CD4-positive, alpha-beta T cell treated with Interleukin-15 for 1 hour (primary cell): ENCODE results near the gene FOXG1.

Experiments
- DNase-seq: peaks from one replicate; pipeline ENCODE4 v3.0.0-alpha.2; 2020

Gene FOXG1

GRCh38 chr14:28766469-28766955, at the start of gene FOXG1:
Gene FOXG1, plus strand, starts transcription at chr14:28766787. Its CDS starts 493 bp downstream, at chr14:28767280.
- DNase-seq, result no peak

DNA sequence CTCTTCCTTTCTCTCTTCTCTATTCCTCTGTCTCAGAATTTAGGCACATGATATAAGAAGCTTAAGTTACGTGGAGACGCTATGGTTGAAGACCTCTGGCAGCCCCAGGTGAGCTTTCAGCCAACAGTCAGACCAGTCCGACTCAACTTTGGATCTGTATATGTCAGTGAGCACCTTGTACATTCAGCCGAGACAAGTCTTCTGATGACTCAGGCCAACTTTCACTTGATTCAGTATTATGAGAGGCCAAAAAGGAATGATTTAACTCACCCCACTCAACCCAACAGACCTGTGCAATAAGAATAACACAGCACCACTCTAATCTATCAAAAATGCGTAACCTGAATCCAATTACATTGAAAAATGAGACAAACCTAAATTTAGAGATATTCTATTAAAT, 47.5 kb upstream of the FOXG1 start:
- no peak for DNase-seq

DNA sequence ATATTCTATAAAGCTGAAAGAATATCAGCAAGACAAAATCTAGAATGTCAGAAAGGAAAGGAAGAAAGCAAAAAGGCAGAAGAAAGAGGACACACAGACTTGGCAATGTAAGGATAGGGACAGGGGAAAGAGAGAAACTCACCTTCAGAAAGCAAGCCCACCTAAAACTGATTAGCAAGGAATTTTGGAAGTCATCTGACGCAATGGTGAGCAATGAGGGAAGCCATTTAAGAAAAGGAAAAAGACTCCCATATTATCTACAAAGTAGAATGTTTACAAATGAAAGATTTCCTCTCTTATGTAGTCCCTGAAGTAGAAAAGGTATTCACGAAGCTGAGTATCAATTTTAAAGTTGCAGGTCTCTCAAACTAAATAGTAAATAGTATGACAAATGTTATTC, 35.2 kb upstream of the FOXG1 start:
- DNase-seq, result no peak

DNA sequence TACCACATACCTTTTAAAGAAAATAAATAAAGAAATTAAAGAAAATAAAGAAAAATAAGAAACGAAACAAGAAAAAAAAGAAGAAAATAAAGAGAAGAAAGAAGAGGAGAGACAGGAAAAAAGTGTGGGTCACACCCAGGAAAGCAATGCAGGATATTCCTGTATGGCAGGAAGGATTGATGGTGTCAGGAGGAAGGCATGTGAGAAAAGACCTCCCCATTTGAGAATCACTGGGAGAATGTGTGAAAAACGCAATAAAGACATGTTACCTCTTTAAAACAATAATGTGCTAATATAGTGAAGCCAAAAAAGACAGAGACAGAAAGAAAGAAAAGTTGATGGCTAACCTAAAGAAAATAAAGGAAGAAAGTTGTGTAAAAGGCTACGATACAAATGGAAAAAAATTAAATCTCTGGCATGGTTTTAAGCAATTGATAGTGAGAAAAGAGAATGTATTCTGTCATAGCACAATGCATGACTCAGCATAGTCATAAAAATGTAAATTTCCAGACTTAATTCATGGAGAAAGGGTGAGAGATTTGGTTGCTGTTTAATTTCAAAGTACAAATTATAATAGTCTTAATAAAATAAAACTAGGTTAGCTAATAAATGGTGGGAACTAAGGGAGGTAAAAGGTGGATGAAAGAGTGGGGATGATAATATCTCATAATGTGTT, 24.3 kb upstream of the FOXG1 start:
- no peak for DNase-seq

GRCh38 chr14:28744126-28744525, 22.5 kb upstream of the FOXG1 start:
- no peak for DNase-seq

- no peak for DNase-seq
Observed at GRCh38 chr14:28745176-28745575, 21.4 kb upstream of the FOXG1 start.

- no peak for DNase-seq
Observed at GRCh38 chr14:28746247-28746646, 20.3 kb upstream of the FOXG1 start.

DNA sequence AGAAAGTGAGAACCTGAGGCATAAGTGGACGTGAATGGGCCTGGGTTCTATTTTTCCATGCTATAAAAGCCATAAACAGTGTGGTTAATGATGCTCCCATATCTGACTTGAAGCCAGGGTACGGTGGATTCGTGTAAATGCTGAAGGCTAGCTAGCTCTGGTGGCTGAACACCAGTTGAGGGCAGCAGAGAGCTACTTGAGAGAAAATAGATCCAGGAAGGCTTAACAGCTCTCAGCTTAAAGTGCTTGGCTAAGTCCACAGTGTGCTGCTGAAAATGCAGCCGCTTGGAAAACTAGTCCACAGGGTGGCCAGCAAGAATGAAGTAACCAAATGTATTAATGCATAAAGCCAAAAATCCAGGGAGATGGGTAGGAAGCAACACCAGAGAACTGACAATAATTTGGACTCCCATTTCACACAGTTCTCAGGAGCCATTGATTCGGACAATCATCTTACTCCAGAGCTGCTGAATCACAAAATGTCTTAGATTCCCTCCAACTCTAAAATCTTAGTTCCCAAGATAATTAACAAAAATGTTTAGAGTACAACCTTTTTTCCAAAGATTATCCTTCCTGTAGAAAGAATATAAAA, 15.0 kb upstream of the FOXG1 start:
- DNase-seq, result no peak

GRCh38 chr14:28754209-28754985, 12.2 kb upstream of the FOXG1 start:
- DNase-seq, result no peak

DNA sequence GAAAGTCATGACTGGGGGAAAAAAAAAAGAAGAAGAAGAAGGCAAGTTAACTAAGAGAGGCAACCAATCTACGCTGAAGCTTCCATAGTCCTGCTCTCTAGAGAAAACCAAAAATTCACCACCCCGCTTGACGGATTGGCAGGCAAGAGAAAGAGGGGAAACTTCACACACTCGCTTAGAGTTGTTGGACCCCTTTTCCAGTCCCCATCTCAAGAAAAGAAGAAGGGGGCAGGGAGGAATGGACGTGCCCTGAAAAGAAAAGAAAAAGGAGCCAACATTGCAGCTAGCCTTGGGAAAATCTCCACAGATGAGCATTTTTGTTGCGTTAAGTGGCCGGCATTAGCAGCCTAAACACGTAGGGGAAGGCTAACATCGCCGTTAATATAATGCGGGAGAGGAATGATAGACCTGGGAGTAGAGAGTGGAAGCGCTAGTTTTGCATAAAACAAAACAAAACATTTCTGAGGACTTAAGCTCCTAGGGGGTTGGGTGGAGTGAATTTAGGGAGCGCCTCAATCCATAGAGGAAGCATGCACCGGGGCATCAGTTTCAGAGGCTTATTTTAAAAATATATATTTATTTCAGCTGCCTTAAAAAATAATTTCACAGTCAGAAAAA, 11.3 kb upstream of the FOXG1 start:
- no peak for DNase-seq

DNA sequence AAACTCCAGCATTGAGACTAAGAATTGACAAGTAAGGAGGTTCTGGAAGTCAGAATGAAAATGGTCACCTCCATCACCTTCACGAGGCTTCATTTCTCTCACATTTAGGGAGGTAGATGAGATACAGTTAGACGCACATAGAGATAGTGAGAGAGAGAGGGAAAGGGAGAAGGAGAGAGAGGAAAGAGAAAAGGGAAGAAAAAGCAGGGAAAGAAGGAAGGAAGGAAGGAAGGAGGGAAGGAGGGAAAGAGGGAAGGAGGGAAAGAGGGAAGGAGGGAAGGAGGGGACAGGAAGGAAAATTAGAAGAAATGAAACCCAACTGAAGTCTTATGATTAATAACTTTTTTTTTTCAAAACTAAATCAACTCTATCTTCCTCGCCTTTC, 10.7 kb upstream of the FOXG1 start:
- DNase-seq, result no peak

DNA sequence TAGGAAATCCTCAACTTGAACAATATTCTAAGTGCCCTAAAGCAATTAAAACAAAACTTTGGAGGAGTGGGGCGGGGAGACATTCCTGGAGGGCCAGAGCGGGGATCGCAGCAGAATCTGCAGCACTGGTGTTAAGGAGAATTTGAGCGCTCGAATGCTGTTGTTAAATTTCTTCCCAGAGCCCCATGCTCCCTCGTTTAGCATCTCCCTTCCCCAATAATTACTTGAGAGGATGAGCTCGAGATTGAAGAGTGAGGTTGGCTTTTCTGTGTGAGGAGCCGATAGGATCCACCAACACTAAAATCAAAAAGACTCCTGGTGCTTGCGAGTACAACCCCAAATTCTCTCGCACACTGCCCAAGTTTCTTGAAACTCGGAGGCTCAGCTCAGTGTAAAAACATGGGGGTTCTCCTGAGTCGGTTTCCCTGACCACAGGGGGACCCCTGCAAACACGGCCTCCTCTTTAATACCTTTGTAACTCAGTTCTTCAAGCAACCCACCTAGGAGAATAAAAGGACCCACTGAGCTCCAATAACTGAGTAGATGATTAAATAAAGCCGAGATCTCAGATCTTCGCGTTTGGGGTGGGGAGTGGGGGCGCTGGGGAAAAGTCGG, 10.2 kb upstream of the FOXG1 start:
- DNase-seq, result no peak

GRCh38 chr14:28756884-28757570, 9.6 kb upstream of the FOXG1 start:
- no peak for DNase-seq

GRCh38 chr14:28757786-28758185, 8.8 kb upstream of the FOXG1 start:
- no peak for DNase-seq

GRCh38 chr14:28758253-28758884, 8.2 kb upstream of the FOXG1 start:
- no peak for DNase-seq

- DNase-seq, result no peak
Observed at GRCh38 chr14:28758885-28759652, 7.5 kb upstream of the FOXG1 start.

GRCh38 chr14:28759653-28760313, 6.8 kb upstream of the FOXG1 start:
- no peak for DNase-seq

DNA sequence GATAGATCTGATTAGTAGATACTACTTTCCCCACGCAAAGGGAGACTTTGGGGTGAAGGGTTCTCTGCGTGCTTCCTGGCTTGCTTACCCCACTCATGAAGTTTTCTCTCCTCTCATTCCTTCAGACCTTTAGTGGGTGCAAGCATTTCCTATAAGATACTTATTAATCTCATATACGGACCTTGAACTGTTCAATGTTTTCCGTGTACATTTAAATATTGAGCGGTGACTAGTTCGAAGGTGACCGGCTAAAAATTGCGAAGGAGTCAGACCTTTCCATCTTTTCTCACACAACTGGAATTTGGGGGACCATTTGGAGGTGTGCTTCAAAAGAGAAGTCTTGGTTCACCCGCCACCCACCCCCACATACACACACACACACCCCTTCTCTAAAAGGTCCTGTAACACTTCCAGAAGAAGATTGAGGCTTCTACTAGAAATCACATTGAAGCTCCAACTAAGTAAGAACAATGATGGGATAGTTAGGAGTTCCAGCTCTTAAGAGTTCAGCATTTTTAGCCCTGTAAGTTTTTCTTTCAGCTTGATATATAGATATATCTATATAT, 6.1 kb upstream of the FOXG1 start:
- no peak for DNase-seq

DNA sequence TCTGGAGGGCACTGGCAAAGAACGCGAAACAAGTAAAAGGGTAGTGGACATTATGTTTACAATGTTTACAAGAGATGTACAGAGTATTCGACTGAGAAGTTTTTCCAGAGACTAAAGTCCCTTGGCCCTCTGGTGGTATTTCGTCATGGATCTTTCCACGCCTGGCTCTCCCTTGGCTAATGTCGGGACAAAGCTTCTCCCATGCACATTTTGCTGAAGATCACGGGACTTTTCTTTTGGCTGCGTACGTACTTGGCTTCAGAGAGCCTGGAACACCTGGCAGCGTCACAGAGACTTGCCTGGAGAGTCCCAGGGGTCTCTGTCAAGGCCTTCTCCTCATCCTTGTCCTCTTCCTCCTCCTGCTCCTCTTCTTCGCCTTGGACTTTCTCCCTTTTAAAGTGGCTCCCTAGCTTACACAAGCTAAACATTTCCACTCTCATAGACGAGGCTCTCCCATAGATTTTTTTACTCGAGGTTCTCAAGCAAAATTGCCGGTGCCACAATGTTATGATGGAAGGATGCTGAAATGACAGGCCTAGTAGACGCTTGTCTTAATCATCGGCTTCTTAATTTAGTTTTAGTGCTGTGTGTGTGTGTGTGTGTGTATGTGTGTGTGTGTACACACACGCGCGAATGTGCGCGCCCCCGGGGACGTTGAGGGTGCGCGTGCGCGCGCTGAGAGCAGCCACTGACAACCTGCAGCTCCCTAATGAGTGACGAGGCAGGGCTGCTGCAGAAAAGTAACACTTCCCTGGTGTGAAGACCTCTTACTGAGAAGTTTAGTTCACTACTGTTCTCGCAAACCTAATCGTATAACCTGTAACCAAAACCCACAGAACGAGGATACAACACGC, 4.9 kb upstream of the FOXG1 start:
- no peak for DNase-seq
